NCI-H1436 treated with DMSO at 0.1 percent for 48 hours (cell line): Measurements from ENCODE around the gene ASXL3.

Source experiments
- DNase-seq: peaks from one replicate; lab custom pipeline; 2025; lab: John Stamatoyannopoulos, UW

The ASXL3 gene

GRCh38 chr18:33720133-33720532 is 142.1 kb downstream of the ASXL3 start:
- no peak for DNase-seq

GRCh38 chr18:33729556-33729955 is 151.5 kb downstream of the ASXL3 start:
- DNase-seq: no peak

DNA sequence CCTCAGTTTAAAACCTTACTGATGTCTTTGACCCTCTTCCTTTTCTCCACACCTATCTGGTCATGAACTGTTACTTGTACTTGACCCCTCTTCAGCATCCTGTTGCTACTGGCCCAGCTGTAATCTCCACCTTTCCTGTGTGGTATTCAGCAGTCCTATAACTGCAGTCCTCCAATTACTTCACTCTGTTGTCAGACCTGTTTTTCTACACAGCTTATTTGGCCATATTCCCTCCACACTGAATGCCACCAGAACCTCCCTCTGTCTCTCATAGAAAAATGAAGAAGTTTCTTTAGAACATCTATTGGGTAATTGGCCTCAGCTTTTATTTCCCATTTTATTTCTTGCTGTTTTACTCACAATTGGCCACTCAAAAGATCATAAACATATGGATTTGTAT is 155.4 kb downstream of the ASXL3 start:
- no peak for DNase-seq

- no peak for DNase-seq
Measured at GRCh38 chr18:33735428-33735827, 157.4 kb downstream of the ASXL3 start.

DNA sequence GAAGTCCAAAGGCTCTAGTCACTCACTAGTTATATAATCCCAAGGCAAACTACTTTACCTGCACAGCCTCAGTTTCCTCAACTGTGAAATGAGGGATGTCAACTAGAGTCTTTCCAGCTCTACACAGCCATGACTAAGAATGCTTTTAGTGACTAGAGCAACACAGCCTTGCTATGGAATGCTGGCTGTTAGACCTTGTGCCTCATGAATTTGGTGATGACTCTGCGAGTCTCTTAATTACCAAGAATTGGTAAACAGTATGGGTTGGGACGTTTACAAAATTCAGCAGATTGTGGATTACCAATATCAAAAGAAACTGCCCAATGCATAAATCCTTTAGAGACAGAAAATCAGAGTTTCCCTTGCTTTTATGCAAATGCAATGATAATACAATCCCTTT is 163.7 kb downstream of the ASXL3 start:
- no peak for DNase-seq

- no peak for DNase-seq
Measured at GRCh38 chr18:33744032-33744697, 166.1 kb downstream of the ASXL3 start.

DNA sequence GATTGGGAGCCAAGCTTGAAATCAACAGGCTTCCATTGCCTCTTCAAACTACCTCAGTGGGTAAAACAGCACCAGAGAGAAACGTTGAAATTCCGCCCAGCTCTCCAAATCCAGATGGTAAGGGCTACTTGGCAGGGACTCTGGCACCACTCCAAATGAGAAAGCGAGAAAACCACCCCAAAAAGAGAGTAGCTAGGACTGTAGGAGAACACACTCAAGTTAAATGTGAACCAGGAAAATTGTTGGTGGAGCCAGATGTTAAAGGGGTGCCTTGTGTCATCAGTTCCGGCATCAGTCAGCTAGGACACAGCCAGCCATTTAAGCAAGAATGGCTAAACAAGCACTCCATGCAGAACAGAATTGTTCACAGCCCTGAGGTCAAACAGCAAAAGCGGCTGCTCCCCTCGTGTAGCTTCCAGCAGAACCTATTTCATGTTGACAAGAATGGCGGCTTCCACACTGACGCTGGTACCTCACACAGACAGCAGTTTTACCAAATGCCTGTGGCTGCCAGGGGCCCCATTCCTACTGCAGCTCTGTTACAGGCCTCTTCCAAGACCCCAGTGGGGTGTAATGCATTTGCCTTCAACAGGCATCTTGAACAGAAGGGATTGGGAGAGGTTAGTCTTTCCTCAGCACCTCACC is 167.3 kb downstream of the ASXL3 start:
- DNase-seq: no peak

- DNase-seq: peak; percentile 88
Measured at GRCh38 chr18:33745871-33746545, 168.0 kb downstream of the ASXL3 start.

DNA sequence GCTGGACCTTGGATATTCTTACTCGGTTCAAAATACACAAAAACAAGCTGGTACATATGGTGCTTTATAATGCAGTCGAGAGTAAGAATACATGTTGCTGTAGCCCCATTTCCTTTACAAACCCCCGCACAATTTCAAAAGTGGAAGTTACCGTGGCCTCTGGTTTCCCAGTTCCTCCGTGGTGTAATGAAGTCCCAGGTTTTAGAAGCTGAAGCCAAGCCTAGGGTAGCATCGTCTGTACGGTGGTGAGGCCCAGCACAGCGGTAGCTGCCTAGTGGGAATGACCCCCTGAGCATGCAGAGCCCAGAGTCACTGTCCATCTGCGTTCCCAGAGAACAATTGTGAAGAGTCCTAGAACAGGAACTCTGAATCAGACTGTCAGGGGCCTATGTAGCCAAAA is 171.8 kb downstream of the ASXL3 start:
- DNase-seq: no peak

- no peak for DNase-seq
Measured at GRCh38 chr18:33750366-33750765, 172.3 kb downstream of the ASXL3 start.

DNA sequence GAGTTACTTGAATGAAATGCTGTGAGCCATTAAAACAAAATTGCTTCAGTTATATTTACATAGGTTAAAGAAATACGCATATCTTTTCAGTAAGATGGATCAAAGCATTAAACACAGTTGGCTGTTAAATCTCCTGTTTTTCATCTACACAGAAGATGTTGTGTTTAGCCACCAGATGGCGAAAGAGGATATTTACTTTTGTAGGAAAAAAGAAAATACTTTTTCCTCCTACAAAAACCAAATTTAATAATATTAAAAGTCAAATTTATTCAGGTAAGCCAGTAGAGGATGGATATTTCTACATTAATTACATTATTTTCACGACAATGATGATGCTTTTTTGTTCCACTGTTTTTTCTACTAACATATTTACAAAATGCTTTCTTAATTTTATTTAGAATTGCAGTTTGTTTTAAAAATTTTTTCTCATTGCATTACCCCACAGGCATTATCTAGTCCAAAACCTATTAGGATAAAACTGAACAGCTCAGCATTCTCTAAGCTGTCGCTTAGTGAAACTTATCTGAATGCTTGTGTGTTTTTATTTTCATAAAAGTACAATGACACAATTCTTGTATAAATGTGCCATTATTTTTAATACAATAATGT is 173.7 kb downstream of the ASXL3 start:
- peak; percentile 35 for DNase-seq

GRCh38 chr18:33755391-33755790 is 177.4 kb downstream of the ASXL3 start:
- DNase-seq: no peak

DNA sequence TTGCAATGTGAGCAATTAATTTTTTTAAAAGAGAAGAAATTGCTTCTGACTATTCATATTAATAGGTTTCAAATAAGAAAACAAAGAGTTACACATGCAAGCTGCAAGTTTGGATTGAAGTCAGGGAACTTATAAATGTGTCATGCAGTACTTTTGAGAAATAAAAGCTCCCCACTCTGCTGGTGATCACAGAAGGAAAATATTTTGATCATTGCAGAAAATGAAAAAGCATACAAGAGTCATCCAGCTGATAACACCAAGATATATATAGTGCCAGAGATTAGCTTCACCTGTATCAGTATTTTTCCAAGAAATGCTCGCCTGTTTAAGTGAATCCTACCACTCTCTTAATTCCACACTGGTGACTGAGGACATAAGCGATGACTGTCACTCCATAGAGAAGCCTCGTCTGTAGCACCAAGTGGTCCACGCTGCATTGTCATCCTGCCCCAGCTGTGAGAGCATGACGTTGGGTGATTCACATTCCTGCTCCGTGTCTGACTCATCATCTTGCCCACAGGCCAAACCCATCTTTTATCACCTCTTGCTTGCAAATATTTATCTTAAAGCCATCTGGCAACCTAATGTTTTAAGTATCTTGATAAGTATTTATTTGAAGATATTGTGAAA is 178.0 kb downstream of the ASXL3 start:
- DNase-seq: peak; percentile 57

- no peak for DNase-seq
Measured at GRCh38 chr18:33757037-33757436, 179.0 kb downstream of the ASXL3 start.

DNA sequence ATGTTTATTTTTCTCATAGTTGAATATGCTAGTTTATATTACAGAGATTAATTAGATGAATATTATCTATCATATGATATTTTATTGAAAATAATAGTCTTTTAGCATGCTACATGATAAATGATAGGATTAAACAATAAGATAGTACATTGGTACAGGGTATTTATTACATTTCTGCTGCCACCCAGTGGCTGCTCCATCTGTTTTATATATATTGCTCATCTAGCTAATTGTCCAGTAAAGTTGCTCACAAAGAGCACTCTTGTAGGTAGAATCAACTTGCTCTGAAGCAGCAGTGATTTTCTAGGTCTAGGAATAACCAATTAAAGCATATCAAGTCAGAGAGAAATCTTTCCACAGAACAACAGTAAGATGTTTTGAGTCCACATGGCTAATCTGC is 183.3 kb downstream of the ASXL3 start:
- DNase-seq: peak; percentile 45

- DNase-seq: no peak
Measured at GRCh38 chr18:33781429-33781828, 203.4 kb downstream of the ASXL3 start.
